GM21723 (cell line): ENCODE results near the gene DOK3.

Experiments
- ATAC-seq: cut with Tn5 transposase; IDR thresholded peaks from one replicate; pipeline ENCODE4 v1.9.1; 2021; ENCODE audit warnings: mild to moderate bottlenecking, moderate library complexity; ENCODE audit not compliant: unreplicated experiment

The DOK3 gene, protein sequence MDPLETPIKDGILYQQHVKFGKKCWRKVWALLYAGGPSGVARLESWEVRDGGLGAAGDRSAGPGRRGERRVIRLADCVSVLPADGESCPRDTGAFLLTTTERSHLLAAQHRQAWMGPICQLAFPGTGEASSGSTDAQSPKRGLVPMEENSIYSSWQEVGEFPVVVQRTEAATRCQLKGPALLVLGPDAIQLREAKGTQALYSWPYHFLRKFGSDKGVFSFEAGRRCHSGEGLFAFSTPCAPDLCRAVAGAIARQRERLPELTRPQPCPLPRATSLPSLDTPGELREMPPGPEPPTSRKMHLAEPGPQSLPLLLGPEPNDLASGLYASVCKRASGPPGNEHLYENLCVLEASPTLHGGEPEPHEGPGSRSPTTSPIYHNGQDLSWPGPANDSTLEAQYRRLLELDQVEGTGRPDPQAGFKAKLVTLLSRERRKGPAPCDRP

DNA sequence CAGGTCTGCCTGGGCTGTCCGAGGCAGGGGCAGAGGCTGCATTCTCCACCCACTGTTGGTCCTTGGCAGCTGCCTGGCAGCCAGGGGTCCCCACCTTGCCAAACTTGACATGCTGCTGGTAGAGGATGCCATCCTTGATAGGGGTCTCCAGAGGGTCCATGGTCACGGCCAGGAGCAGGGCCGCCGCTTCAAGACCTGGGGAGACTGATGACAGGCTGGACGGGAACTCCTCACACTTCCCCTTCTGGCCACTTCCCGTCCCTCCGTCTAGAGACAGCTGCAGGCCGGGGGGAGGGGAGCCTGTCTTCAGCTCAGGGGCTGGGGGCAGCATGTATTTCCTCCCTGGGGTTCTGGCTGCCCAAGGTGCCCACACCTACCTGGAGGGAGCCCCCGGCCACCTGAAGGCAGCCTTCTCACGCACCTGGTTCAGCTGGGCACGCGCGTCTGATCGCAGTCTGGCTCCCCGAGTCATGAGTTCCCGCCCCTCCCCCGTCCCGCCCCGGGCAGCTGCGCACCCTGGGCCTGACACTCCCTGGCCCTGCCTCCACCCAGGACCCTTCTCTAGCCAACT, at the start of gene DOK3:
Gene DOK3, minus strand, starts transcription at position 446 of the 571 bp plus-strand sequence. Its CDS starts 286 bp downstream, at position 160.
- ATAC-seq: peak; percentile 39

DNA sequence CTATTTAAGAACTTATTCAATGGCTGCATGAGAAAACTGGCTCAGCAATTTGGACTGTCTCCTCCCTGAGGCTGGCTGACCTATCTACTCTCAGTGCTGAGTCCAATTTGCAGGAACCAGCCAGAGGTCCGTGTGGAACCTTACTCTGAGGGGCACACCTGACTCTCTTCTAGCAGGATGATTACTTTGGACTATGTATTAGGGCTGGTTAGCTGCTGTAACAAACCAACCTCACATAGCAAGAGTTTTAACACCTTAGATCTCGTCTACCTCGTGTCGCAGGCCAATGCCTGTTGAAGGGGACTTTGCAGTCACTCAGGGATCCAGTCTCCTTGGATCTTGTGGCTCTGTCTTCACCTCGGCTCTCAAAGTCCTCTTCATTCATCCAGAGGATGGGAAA, 48.2 kb upstream of the DOK3 start:
- no peak for ATAC-seq

DNA sequence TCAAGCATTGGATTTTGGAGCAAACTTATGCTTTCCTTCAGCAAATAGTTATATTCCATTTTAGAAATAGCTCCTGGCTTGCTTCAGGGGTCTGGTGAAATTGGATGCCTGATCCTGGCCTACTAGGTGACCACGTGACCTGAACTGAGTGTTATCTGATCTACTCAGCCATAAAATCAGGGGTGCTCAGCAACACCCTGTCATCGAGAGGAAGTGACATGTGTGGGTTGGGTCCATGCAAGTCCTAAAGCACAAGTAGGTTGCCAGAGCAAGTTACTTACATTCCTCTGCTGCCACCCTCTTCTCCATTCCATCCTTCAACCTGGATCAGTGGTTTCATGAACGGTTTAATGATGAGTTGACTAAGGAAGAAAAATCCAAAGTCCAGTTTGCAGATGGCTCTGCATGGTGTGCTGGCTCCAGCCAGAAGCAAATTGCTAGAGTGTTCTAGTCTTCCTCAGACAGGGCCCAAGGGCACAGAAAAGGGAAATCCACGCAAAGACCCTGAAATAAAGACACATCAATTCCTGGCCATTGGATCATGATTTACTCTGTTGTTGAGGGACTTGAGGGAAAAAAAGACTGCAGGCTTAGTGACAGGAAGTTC, 47.5 kb upstream of the DOK3 start:
- no peak for ATAC-seq

DNA sequence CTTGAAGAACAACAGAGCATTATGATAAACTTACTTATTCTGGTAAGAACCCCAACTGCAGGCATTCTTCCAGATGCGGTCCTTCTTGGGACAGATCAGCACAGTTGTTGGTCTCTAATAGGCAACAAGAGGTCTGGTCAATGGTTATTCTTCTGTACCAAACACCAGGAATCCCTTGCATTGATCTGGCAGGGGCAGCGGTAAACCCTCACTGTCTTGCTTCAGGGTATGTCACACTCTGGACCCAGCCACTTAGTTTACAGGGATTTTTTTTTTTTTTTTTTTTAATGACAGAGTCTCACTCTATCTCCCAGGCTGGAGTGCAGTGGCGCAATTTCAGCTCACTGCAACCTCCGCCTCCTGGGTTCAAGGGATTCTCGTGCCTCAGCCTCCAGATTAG, 46.0 kb upstream of the DOK3 start:
- ATAC-seq: no peak

DNA sequence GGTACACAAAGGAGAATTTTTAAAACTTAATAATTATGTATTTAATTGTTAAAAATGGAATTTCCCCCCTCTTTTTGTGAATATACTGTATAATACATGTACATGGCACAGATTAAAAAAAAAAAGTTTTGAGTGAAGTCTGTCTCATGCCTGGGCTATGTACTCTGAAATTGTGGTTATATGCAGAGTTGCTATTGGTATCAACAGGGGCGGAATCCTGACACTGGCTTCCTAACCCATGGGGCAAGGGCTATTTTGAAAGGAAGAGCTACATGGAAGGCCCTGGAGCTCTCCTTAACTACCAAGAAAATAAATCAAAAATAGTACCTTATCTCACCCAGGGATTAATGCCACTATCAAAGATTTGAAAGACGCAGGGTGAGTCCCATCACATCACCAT, 45.6 kb upstream of the DOK3 start:
- ATAC-seq: no peak

DNA sequence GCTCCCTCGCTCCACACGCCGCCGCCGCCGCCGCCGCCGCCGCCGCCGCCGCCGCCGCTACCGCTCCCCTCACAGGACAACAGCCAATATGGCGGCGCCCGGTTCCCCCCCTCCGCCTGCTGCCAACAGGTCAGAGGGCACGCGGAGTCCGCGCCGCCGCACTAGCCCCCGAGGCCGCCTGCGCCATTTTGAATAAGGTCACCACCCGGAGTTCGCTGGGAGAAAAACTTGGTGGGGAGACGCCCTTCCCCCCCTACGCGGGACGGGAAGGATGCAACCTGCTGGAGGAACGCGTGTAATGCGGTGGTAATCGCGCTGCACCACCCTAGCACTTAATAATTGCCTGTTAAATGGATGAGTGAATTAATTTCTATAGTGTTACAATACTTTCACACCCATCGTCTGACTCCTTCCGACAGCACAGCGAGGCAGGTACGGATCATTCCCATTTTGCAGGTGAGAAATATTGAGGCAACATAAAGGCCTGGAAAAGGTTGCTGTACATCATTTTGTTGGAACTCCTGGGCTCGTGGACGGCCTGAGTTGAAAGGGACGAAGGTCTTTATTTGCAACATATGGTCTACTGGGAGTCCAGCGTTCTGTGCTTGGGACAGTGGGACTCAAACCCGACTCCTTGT, 45.0 kb upstream of the DOK3 start, which contains the start of gene FAM193B:
Gene FAM193B, minus strand, starts transcription at position 90 of the 638 bp plus-strand sequence. CDS start 105 bp downstream, outside the sequence.
- ATAC-seq: peak; percentile 87

DNA sequence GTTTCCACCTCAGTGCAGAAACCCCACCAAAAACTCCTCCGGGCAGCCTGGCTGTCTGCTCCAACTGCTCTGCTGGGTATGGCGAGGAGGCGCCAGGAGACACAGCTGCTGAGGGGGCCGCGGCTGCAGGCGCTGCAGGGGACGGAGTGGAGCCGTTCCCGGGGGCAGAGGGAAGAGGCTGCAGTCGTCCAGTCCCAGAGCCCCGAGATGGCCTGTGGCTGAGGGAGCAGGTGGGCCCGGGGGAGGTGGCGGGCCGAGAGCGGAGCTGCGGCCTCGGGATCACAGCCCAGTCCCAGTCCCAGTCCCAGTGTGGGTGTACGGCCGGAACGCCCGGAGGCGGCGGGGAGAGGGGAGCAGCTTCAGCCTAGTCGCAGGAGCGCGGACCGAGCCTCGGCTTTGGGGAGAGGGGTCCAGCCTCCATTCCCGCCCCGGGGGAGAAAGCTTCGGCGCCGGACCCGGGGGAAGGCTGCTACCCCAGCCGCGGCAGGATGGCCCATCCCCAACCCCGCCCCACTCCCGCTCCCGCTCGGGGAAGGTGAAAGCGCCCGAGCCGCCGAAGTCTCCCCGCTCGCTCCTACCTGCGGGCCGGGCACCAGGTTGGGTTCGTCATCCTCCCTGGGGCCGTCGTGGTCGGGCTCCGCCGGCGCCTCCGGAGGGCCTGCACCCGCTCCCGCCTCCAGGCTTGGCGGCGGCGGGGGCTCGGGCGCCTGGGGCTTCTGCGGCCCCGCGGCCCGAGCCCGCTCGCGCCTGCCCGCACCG, 44.2 kb upstream of the DOK3 start:
- peak; percentile 48 for ATAC-seq

DNA sequence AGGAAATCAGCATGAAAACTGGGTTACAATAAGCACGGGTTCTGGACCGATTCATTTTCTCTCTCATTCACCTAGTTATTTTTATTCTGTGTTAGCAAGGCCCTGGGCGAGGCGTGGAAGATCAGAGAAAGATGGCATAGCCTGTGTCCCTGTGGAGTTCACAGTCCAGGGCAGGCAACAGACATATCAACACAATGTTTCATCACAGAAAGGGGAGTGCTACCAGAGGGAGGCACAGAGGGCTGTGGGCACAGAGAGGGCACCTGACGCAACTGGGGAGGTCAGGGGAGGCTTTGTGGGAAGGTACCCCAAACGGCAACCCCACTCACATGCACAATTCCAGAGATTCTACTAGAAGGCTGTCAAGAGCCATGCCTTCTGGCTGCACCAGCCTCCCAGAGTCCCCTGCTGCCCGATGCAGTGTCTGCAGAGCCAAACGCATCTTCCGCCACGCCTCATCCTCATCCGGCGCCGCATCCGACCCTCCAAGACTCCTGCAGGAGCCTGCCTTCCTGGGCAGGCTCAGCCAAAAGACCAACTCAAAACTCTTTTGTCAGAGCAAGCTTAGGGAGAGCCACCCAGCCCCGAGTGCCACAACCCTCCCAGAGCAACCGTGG, 43.3 kb upstream of the DOK3 start:
- no peak for ATAC-seq

DNA sequence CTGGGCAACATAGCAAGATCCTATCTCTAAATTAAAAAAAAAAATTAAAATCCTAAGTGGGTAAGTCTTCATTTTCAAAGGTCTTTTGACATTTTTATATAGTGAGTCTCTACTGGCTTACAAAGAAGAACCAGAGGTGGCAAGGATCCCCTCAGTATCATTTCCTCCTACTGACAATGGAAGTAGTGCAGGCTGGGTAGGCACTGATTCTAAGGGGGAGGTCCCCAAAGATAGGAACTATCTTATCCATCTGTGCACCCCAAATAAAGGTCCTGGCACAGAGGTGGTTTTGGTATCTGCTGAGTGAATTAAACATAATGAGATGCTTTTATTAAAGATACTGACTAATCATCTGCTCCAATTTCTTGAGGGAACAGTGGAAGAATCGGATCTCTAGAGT, 40.5 kb upstream of the DOK3 start:
- ATAC-seq: no peak

DNA sequence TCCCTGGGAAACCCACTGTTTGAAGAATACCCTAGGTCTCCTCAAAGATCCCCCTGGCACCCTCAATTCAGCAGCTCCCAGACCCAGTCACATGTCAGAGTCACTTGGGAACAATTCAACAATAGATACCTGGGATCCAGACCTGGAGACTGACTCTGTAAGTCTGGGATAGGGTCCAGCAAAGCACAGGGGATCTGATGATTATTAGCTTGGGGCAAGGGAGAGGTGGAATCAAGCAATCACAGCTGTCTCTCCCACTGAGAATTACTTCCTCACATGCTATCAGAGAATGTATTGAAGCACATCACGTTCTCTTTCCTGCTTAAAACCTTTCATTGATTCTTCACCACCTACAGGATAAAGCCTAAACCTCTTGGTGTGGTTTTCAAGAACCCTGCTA, 38.9 kb upstream of the DOK3 start:
- no peak for ATAC-seq

DNA sequence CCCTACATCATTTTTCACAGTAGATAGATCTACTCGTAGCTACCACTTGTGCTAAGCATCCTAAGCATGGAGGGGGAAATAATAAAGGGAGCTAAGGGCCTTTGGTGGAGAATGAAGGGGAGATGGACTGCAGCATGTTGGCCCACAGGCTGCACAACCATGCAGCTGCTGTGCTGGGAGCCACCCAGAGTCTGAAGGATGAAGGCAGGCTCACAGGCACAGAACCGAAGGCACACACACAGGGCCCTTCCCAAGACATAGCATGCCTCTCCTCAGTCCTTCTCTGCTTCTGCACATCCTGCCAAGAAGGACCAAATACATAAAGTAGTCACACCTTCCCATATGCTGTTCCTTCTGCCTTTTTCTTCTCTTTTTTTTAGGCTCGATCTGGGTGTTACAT, 38.1 kb upstream of the DOK3 start:
- no peak for ATAC-seq

DNA sequence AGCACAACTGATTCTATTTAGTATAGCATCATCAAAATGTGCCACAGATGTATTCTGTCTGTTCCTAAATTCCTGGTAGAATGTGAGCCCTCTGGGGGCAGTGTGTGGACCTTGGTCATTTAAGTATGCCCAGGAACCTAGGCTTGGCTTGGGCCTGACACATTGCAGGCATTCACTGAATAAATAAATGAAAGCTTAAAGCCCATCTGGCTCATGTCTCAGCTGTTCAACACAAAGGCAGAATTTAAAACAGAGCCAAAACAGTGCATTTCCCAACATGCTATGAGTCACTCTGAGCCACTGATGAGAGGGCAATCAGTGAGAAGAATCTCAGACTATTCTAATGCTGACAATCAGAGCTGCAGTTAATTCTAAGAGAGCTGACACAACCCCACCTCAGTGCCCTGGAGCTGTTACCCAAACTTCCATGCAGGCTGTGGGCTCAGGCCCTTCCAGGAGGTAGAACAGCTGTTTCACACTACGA, 36.7 kb upstream of the DOK3 start:
- no peak for ATAC-seq

DNA sequence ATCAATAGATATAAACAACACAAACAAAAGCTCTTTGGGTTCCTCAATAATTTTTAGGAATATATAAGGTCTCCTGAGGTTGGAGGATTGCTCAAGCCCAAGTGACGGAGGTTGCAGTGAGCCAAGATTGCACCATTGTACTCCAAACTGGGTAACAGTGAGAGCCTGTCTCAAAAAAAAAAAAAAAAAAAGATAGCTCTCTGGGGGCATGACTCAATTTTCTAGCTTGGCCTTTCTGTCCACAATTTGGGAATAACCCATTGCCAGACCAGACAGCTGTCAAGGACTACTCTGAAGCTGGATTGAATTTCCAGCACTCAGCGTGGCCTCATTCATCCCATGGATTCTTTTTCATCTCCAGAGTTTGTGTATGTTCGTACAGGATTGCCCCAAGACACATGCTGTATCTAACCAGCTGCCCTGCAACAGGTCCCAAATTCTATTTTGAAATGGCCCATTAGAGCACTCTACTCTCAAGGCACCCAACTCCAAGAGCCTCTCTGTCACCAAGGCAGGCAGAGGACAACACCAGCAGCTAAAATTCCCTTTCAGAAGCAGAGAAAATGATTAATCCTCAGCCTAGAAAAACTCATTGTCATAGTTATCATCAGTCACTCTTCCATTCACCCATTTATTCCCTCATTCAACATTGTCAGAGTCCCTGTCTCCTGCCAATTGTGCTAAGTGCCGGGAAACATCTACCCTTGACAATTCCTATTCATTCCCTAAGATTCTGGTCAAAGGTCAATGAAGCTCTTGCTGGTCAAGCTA, 36.0 kb upstream of the DOK3 start:
- ATAC-seq: no peak

DNA sequence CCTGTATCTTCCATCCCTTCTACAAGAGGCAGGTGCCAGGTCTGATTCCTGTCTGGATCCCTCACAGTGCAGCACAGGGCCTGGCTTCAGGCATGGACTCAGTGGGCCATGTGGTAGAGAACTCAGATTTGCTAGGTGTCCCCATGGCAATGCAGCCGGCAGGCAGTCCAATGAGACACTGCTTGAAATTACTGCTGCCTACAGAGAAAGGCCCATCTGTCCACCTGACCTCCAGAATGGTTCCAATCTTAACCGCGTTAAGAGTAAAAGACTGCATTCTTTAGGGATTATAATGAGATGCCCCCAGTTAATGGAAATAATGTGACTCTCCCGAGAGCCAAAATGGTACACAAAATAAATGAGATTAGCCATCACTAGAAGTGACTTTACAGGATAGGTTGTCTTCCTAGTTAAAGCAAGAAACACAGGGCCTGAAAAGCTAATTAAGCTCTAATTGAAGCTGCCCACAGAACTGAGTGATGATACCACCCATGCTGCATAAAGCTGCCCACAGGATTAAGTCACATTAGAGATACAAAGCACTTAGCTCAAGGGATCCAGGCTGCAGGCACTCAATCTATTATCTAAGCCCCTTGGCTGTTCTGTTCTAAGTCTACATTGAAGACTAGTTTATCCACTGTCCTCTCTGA, 33.3 kb upstream of the DOK3 start:
- ATAC-seq: no peak

DNA sequence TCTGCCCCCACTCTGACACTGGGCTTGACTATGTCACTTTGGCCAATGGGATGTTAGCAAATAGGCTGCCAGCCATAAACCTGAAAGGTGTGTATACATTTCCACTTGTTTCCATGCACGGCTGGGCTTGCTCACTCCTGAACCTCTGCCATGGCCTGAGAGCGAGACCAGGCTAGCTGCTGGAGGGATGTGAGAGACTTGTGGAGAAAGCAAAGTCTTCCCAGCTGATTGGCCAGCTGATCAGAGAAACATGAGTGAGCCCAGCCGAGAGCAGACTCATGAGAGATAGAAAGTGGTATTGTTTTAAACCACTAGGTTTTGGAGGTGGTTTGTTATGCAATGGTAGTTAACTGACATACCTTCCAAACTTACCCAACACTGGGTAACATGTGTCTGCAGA, 30.8 kb upstream of the DOK3 start:
- no peak for ATAC-seq

DNA sequence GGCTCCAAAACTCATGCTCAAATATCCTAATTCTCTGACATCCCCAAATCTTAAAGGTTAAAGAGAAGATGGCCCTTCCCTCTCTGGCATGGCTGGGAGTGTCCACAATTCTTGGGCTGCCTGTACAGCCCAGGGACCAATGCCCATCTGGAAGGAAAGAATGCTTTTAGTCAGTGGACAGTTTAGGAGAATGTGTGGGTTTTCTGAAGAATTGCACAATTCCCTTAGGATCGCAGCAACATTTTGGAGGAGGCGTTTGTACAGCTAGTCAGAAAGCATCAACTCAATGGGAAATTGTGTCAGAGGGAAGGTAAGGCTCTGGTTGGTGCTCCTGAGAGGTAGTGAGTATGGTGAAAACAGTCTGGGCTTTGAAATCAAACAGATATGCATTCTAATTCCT, 29.8 kb upstream of the DOK3 start:
- no peak for ATAC-seq

DNA sequence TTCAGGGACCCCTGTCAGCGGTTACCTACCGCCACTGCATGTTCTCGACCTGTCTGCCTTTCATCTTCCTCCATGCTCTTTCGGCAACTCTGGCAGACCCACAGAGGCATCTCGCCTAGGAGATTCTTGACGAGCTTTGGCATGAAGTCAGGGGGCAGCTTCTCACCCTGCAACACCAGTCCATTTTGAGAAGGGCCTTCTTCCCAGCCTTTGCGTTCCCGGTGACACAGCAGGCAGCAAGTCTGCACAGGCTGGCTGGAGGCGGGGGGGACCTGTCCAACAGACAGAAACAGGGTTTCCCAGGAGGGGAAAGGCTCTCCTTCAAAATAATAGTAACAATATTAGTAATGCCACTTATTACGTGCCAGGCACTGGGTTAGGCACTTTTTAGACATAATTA, 29.2 kb upstream of the DOK3 start:
- ATAC-seq: no peak

DNA sequence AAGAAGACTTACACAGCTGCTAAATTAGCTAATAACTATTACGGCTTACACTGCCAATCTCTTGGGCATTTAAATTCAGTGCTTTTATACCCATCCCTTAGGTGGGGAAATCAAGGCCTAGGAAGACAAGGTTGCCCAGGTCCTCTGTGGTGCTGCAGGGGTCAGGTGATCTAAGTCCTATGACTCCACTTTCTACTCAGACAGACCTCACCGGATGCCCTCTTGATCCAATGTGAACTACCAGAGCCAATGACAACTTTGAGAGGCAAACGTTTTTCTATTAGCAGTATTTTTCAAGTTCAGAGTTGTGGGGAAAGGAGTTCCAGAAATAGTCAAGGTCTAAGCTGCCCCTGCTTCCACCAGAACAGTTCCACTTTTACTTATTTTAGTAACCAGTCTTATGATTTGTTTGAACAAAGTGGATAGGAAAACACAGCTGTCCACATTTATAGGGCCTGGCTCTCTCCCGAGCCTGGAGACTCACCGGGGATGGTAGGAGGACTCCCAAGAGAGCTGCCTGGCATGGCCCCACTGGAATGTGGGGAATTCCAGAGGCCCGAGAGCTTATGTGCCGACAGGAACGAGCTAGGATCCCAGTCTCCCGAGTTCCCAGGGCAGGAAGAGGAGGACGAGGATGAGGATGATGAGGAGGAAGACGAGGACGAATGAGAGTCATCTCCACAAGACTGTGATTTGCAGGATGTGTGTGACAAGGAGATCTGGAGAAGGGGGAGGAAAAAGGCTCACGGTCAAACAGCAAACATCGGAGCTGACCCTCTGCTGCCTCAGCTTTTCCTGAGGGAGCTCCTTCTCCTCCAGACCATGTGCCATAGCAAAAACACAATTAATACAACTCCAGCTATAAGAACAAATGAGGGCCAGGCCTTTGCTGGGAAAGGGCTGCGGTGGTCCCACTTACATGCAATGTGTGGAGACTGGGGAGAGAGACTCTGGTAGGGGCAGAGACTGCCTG, 28.0 kb upstream of the DOK3 start:
- no peak for ATAC-seq
